ENCODE data around the gene NUDT2.

DNA sequence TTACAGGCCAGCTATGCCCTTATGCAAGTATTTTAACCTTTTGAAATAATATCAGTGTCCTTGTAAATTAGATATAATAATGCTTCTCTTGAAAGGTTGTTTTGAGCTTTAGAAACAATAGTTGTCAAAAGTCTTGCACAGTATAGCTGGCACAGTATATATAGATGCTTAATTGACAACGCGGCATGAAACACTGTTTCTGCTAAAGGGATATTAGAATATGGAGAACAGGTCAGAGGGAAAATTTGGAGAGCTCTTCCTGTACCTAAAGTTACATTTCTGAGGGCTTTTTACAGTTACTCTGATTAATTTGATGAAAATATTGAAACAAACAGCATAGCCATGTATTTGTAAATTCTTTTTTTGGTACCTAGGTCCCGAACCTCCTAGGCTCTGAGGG lies 4.5 kb downstream of the NUDT2 start:
- TF ChIP-seq, protein P1, sequence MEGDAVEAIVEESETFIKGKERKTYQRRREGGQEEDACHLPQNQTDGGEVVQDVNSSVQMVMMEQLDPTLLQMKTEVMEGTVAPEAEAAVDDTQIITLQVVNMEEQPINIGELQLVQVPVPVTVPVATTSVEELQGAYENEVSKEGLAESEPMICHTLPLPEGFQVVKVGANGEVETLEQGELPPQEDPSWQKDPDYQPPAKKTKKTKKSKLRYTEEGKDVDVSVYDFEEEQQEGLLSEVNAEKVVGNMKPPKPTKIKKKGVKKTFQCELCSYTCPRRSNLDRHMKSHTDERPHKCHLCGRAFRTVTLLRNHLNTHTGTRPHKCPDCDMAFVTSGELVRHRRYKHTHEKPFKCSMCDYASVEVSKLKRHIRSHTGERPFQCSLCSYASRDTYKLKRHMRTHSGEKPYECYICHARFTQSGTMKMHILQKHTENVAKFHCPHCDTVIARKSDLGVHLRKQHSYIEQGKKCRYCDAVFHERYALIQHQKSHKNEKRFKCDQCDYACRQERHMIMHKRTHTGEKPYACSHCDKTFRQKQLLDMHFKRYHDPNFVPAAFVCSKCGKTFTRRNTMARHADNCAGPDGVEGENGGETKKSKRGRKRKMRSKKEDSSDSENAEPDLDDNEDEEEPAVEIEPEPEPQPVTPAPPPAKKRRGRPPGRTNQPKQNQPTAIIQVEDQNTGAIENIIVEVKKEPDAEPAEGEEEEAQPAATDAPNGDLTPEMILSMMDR (IDR thresholded peaks at IDR 0.05), result no peak
- TF ChIP-seq EP300 (IDR thresholded peaks at IDR 0.05), result no peak

Data from tibial nerve (tissue), 4 donors.